GM12878 (cell line): ENCODE results near the gene PSORS1C1. TPM values are rescaled to one million over a fixed set of nuclear protein-coding genes. Genes with fewer than 3 reads are reported as not detected.

Experiments used
- ATAC-seq: fragments of 200-7000 bp; cut with Tn5 transposase; 3 replicates; pipeline ENCODE4 v1.9.1; 2020; ENCODE audit warnings: mild to moderate bottlenecking, moderate library complexity
- BruUV-seq: library from RNA; stranded (reverse); fragments of 400-500 nt; replicated peaks from 2 replicates; lab custom pipeline; 2021; lab: Mats Ljungman, UMichigan
- CTCF ChIA-PET: fragments of 300-600 bp; sonication (Branson Sonifier 250); formaldehyde crosslinking; extraction: SDS; loops from one replicate; lab custom pipeline; 2021; ENCODE audit warnings: inconsistent platforms; lab: Yijun Ruan, JAX
- POLR2A ChIA-PET: fragments of 350-600 bp; formaldehyde crosslinking; extraction: SDS; loops from one replicate; lab custom pipeline; 2021; ENCODE audit warnings: inconsistent platforms; lab: Charles Lee
- RAD21 ChIA-PET: fragments of 300-600 bp; sonication (Branson Sonifier 250); formaldehyde crosslinking; loops from one replicate; lab custom pipeline; 2023; ENCODE audit warnings: antibody characterized with exemption; ENCODE audit not compliant: unreplicated experiment; lab: Charles Lee
- SMC1A ChIA-PET: fragments of 300-600 bp; sonication (Branson Sonifier 250); formaldehyde crosslinking; loops from one replicate; lab custom pipeline; 2023; ENCODE audit not compliant: unreplicated experiment, uncharacterized antibody; lab: Charles Lee
- DNase-seq: peaks from one replicate; pipeline ENCODE4 v3.0.0-alpha.2; 2011; ENCODE audit warnings: low read depth, low spot score
- FAIRE-seq: peaks from 3 replicates; lab custom pipeline; 2011; peaks lifted over from hg19 to GRCh38; lab: Jason Lieb, UNC
- H2AFZ ChIP-seq: 2 replicates; pipeline ENCODE4 v1.6.0; 2011; ENCODE audit warnings: low read depth, low read length, control low read depth; ENCODE audit not compliant: control insufficient read depth
- H3K27ac ChIP-seq: 2 replicates; pipeline ENCODE4 v1.5.1; 2011; ENCODE audit warnings: control low read depth; ENCODE audit not compliant: control insufficient read depth, insufficient read depth
- H3K27me3 ChIP-seq, 2 experiments: replicated peaks in 1 of 2; 2 replicates each; pipeline versions ENCODE4 v1.6.0 to v1.6.1; 2011; ENCODE audit warnings: low read length in 1 of 2; ENCODE audit not compliant: control insufficient read depth in 2 of 2, insufficient read depth in 2 of 2
- H3K36me3 ChIP-seq, 2 experiments: 2 replicates each; pipeline ENCODE4 v1.5.1; 2011; ENCODE audit warnings: low read length in 1 of 2; ENCODE audit not compliant: control insufficient read depth in 2 of 2, insufficient read depth in 2 of 2
- H3K4me1 ChIP-seq: 2 replicates; pipeline ENCODE4 v1.6.1; 2011; ENCODE audit warnings: mild to moderate bottlenecking, low read length, moderate library complexity, mixed read lengths; ENCODE audit not compliant: control insufficient read depth, insufficient read depth
- H3K4me2 ChIP-seq: 2 replicates; pipeline ENCODE4 v1.6.0; 2011; ENCODE audit warnings: control low read depth; ENCODE audit not compliant: control insufficient read depth, insufficient read depth
- H3K4me3 ChIP-seq: fragments of 200-600 bp; sonication (generic); 2 replicates; pipeline ENCODE4 v1.5.1; 2016
- H3K79me2 ChIP-seq: 2 replicates; pipeline ENCODE4 v1.6.0; 2011; ENCODE audit warnings: low read length; ENCODE audit not compliant: control insufficient read depth, insufficient read depth
- H3K9ac ChIP-seq: 2 replicates; pipeline ENCODE4 v1.8.0; 2011; ENCODE audit warnings: low read length, control low read depth, mixed read lengths; ENCODE audit not compliant: control insufficient read depth, insufficient read depth
- H3K9me3 ChIP-seq: replicated peaks from 3 replicates; pipeline ENCODE4 v1.5.1; 2011; ENCODE audit warnings: mild to moderate bottlenecking, low read length; ENCODE audit not compliant: control insufficient read depth, insufficient read depth
- H4K20me1 ChIP-seq: 2 replicates; pipeline ENCODE4 v1.6.0; 2011; ENCODE audit not compliant: control insufficient read depth, insufficient read depth
- CBX5 ChIP-seq: sonication (generic); IDR thresholded peaks from 2 replicates; pipeline ENCODE4 v1.6.1; 2016; ENCODE audit warnings: low read depth, moderate library complexity, mild to moderate bottlenecking, inconsistent platforms
- FOXK2 ChIP-seq: fragments of 450-650 bp; IDR thresholded peaks from 2 replicates; pipeline ENCODE4 v1.6.1; 2017; ENCODE audit warnings: mild to moderate bottlenecking, moderate library complexity
- WGBS: methylation state at CpG from one replicate; pipeline ENCODE4 v1.1.6; 2016; ENCODE audit warnings: low lambda C conversion rate; ENCODE audit not compliant: insufficient replicate concordance, insufficient coverage; ENCODE audit errors: missing lambda C conversion rate; 5-methylcytosine and 5-hydroxymethylcytosine counted together
- in situ Hi-C: fragments of 300-500 bp; cut with MboI; formaldehyde crosslinking; loops from 9 replicates; pipeline ENCODE4 v1.14.3; 2018; ENCODE audit warnings: mixed read lengths
- intact Hi-C: fragments of 100-400 bp; cut with micrococcal nuclease; formaldehyde crosslinking; loops from one replicate; pipeline ENCODE4 v1.14.2; 2022; ENCODE audit not compliant: unreplicated experiment
- polyA plus RNA-seq, 11 experiments: library from polyadenylated mRNA; depleted of rRNA in 4 of 11; unstranded in 6 of 11; stranded (reverse) in 5 of 11; fragments of >200 nt; fragmentation: Nextera tagmentation in 4 of 11; fragmentation: Illumina TruSeq in 1 of 11; extraction: Ambion mirVana in 4 of 11; extraction: Trizol in 1 of 11; gene quantifications; 1 replicate in 1 of 11; 2 replicates in 10 of 11; pipeline versions ENCODE4 v1.2.1 to v1.2.3, GENCODE V29; 2011 to 2016; ENCODE audit warnings: inconsistent platforms in 2 of 11, missing spikeins in 2 of 11, low read depth in 1 of 11
- total RNA-seq, 4 experiments: library from RNA; depleted of rRNA in 3 of 4; stranded (reverse); fragments of >200 nt in 3 of 4; fragmentation: Illumina TruSeq in 1 of 4; extraction: Trizol in 1 of 4; gene quantifications; 2 replicates each; pipeline versions ENCODE4 v1.2.1 to v1.2.3, GENCODE V29; 2013 to 2021
- TF ChIP-seq, protein P1 (sequence below): fragments of 450-650 bp; IDR thresholded peaks from 2 replicates; pipeline ENCODE4 v1.6.1; 2017; ENCODE audit warnings: mild to moderate bottlenecking, moderate library complexity

The PSORS1C1 gene
- total and polyA plus RNA-seq, 10 of the 15 experiments (the other 5 are each of a cell fraction or from before 2014, with no cell fraction given), result 0.13 to 1.00 (median 0.20) TPM; not detected in 5

DNA sequence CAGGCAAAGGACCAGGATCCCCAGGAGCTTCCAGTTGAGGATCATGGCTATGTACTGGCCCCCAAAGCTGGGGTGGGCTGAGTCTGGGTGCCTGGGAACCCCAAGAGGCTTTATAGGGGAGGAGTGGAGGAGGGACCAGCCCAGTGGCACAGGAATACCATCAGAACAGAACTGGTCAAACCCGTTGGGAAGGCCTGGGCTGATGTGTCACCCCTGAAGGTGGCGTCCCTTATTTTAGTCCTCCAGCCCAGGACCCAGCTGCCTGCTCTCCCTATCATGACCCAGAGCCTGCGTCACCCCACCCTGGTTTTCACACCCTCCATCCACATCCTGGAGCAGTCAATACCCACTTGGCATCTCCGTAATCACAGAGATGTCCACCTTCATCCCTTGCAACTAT lies 24.4 kb downstream of the PSORS1C1 start, which contains the start of gene PSORS1C2:
TSS of gene PSORS1C2 (minus strand) at position 85 of the 400 bp plus-strand sequence. CDS start at position 45, 40 bp downstream.
- no peak for FAIRE-seq
- H3K27ac ChIP-seq, result no peak within 1 kb of the TSS
- H3K9ac ChIP-seq, result no peak within 1 kb of the TSS
- peaks cover 3% of the 10 kb centered on the region for H3K4me1 ChIP-seq
- RAD21 ChIA-PET, result interaction anchor here (0.9 to 1.9 kb wide), 5 partner anchors 11 to 55 kb away, joined by 3 to 9 read pairs (median 3); no protein-coding TSS in a partner anchor
- DNase-seq, result no peak
- TF ChIP-seq CBX5, result no peak
- TF ChIP-seq, protein P1, sequence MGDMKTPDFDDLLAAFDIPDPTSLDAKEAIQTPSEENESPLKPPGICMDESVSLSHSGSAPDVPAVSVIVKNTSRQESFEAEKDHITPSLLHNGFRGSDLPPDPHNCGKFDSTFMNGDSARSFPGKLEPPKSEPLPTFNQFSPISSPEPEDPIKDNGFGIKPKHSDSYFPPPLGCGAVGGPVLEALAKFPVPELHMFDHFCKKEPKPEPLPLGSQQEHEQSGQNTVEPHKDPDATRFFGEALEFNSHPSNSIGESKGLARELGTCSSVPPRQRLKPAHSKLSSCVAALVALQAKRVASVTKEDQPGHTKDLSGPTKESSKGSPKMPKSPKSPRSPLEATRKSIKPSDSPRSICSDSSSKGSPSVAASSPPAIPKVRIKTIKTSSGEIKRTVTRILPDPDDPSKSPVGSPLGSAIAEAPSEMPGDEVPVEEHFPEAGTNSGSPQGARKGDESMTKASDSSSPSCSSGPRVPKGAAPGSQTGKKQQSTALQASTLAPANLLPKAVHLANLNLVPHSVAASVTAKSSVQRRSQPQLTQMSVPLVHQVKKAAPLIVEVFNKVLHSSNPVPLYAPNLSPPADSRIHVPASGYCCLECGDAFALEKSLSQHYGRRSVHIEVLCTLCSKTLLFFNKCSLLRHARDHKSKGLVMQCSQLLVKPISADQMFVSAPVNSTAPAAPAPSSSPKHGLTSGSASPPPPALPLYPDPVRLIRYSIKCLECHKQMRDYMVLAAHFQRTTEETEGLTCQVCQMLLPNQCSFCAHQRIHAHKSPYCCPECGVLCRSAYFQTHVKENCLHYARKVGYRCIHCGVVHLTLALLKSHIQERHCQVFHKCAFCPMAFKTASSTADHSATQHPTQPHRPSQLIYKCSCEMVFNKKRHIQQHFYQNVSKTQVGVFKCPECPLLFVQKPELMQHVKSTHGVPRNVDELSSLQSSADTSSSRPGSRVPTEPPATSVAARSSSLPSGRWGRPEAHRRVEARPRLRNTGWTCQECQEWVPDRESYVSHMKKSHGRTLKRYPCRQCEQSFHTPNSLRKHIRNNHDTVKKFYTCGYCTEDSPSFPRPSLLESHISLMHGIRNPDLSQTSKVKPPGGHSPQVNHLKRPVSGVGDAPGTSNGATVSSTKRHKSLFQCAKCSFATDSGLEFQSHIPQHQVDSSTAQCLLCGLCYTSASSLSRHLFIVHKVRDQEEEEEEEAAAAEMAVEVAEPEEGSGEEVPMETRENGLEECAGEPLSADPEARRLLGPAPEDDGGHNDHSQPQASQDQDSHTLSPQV, result no peak
- no peak for TF ChIP-seq FOXK2
- TF ChIP-seq, all 136 proteins: peak for 0
- Histone ChIP-seq H3K36me3 (no peaks in the 10 kb centered on the region), H3K27me3 (no peaks in the 10 kb centered on the region), H3K4me2 (no peak within 1 kb of the TSS), H3K4me3 (0 out of 2 replicates have a peak within 1 kb of the TSS, but pooled peaks have one; percentile 29), H3K79me2 (no peaks in the 10 kb centered on the region), H2AFZ (no peak within 1 kb of the TSS), H4K20me1 (no peaks in the 10 kb centered on the region), H3K9me3 (no peaks in the 10 kb centered on the region; the same call in 2 of the 3 replicates)
- POLR2A ChIA-PET, result interaction anchor here (0.8 to 1.5 kb wide), 2 partner anchors 22 to 52 kb away, joined by 3 read pairs; no protein-coding TSS in a partner anchor
- ATAC-seq, result no peak
- BruUV-seq, result no TSS peak
- in situ Hi-C loops, result loop anchor here (5.0 kb wide), 2 partner anchors 53 to 228 kb away; no protein-coding TSS in a partner anchor
- intact Hi-C loops, result no loop called here
- SMC1A ChIA-PET, result interaction anchor here (0.7 to 5.8 kb wide), 10 partner anchors 9 to 227 kb away, joined by 3 to 52 read pairs (median 4); no protein-coding TSS in a partner anchor
- CTCF ChIA-PET, result interaction anchor here (0.8 to 22.9 kb wide), 7 partner anchors 10 to 228 kb away, joined by 3 to 326 read pairs (median 13); partner anchors contain the start of genes CCHCR1 and TCF19
- 48% methylated on average over 4 of the region's 4 CpGs for WGBS
